Osteoblast (primary cell): ENCODE data around the gene TMC5. TPM values are rescaled to one million over a fixed set of nuclear protein-coding genes. Genes with fewer than 3 reads are reported as not detected.
"Not testable (repeated sequence)": the region's sequence is repeated elsewhere in the genome, so short reads cannot be mapped to it uniquely, and the experiment has no call there.

Source experiments
- DNase-seq: peaks from one replicate; pipeline ENCODE4 v3.0.0; 2011; ENCODE audit warnings: low spot score, mixed read lengths; ENCODE audit not compliant: insufficient read length; ENCODE audit errors: missing footprints
- H2AFZ ChIP-seq: 2 replicates; pipeline ENCODE4 v1.6.0; 2011; ENCODE audit warnings: mild to moderate bottlenecking, low read length
- H3K27ac ChIP-seq: 2 replicates; pipeline ENCODE4 v1.5.1; 2011; ENCODE audit warnings: mild to moderate bottlenecking, low read depth, low read length, moderate library complexity
- H3K27me3 ChIP-seq: 2 replicates; pipeline ENCODE4 v1.6.0; 2012; ENCODE audit warnings: mild to moderate bottlenecking, control low read depth, inconsistent platforms, low read length, moderate library complexity; ENCODE audit not compliant: insufficient read depth
- H3K36me3 ChIP-seq: 2 replicates; pipeline ENCODE4 v1.5.1; 2011; ENCODE audit warnings: mild to moderate bottlenecking, low read length, control low read depth, moderate library complexity; ENCODE audit not compliant: insufficient read depth
- H3K4me1 ChIP-seq: 2 replicates; pipeline ENCODE4 v1.5.1; 2011; ENCODE audit warnings: mild to moderate bottlenecking, low read length, control low read depth, moderate library complexity; ENCODE audit not compliant: insufficient read depth
- H3K4me2 ChIP-seq: 2 replicates; pipeline ENCODE4 v1.6.0; 2011; ENCODE audit warnings: mild to moderate bottlenecking, low read length; ENCODE audit not compliant: insufficient read depth
- H3K4me3 ChIP-seq: fragments of 200-600 bp; sonication (generic); 3 replicates; pipeline ENCODE4 v1.5.1; 2012; ENCODE audit warnings: mild to moderate bottlenecking, low read length, inconsistent platforms; ENCODE audit not compliant: insufficient read depth
- H3K79me2 ChIP-seq: 2 replicates; pipeline ENCODE4 v1.6.0; 2012; ENCODE audit warnings: mild to moderate bottlenecking, low read length, control low read depth, inconsistent platforms; ENCODE audit not compliant: insufficient read depth
- H3K9me3 ChIP-seq: 2 replicates; pipeline ENCODE4 v1.5.1; 2011; ENCODE audit warnings: low read depth, low read length, control low read depth
- H4K20me1 ChIP-seq: 2 replicates; pipeline ENCODE4 v1.6.0; 2012; ENCODE audit warnings: mild to moderate bottlenecking, low read length, control low read depth; ENCODE audit not compliant: insufficient read depth
- CTCF ChIP-seq: IDR thresholded peaks from 2 replicates; pipeline ENCODE4 v1.5.1; 2011; ENCODE audit warnings: mild to moderate bottlenecking, low read depth, low read length, moderate library complexity; ENCODE audit errors: extremely low read depth
- total RNA-seq: library from RNA; depleted of rRNA; stranded (reverse); fragments of >200 nt; gene quantifications from 2 replicates; pipeline ENCODE4 v1.2.3, GENCODE V29; 2012

The TMC5 gene
- total RNA-seq, 1 donor, result under 0.01 TPM

GRCh38 chr16:19528666-19529065, 111.0 kb downstream of the TMC5 start:
- Histone ChIP-seq H3K4me1 (peaks cover 13% of the 10 kb centered on the region), H3K79me2 (peaks cover 34% of the 10 kb centered on the region), H4K20me1 (no peaks in the 10 kb centered on the region), H3K27me3 (no peaks in the 10 kb centered on the region), H3K36me3 (peaks cover 18% of the 10 kb centered on the region), H3K4me2 (no peak overlapping the region), H3K9me3 (no peaks in the 10 kb centered on the region), H2AFZ (no peak overlapping the region), H3K27ac (no peak overlapping the region), H3K4me3 (no peak overlapping the region)
- DNase-seq, result no peak
- no peak for TF ChIP-seq CTCF

GRCh38 chr16:19532601-19533000, 114.9 kb downstream of the TMC5 start:
- Histone ChIP-seq H3K4me3 (no peak overlapping the region), H3K9me3 (no peaks in the 10 kb centered on the region), H3K79me2 (peaks cover 2% of the 10 kb centered on the region), H3K27ac (no peak overlapping the region), H4K20me1 (no peaks in the 10 kb centered on the region), H3K4me1 (no peaks in the 10 kb centered on the region), H2AFZ (no peak overlapping the region), H3K36me3 (peaks cover 36% of the 10 kb centered on the region), H3K27me3 (no peaks in the 10 kb centered on the region), H3K4me2 (no peak overlapping the region)
- TF ChIP-seq CTCF, result no peak
- no peak for DNase-seq

GRCh38 chr16:19540241-19540970, 122.7 kb downstream of the TMC5 start:
- Histone ChIP-seq H3K4me2 (no peak overlapping the region), H3K4me3 (no peak overlapping the region), H3K27me3 (no peaks in the 10 kb centered on the region), H3K27ac (no peak overlapping the region), H3K79me2 (no peaks in the 10 kb centered on the region), H4K20me1 (no peaks in the 10 kb centered on the region), H3K4me1 (no peaks in the 10 kb centered on the region), H3K36me3 (peaks cover 37% of the 10 kb centered on the region), H2AFZ (no peak overlapping the region), H3K9me3 (no peaks in the 10 kb centered on the region)
- TF ChIP-seq CTCF, result no peak
- no peak for DNase-seq

GRCh38 chr16:19542138-19542821, 124.6 kb downstream of the TMC5 start:
- TF ChIP-seq CTCF, result no peak
- peaks cover 23% of the 10 kb centered on the region for H3K36me3 ChIP-seq

GRCh38 chr16:19543278-19543996, 125.8 kb downstream of the TMC5 start:
- not testable (repeated sequence) for H3K4me3 ChIP-seq, H2AFZ ChIP-seq, DNase-seq, H3K4me2 ChIP-seq, H3K27me3 ChIP-seq, H3K79me2 ChIP-seq, H3K27ac ChIP-seq, H4K20me1 ChIP-seq, H3K9me3 ChIP-seq, H3K4me1 ChIP-seq
- peaks cover 22% of the 10 kb centered on the region for H3K36me3 ChIP-seq

More at GRCh38 chr16:19542138-19542821, 124.6 kb downstream of the TMC5 start:
- Histone ChIP-seq H3K4me3 (no peak overlapping the region), H3K4me1 (no peaks in the 10 kb centered on the region), H2AFZ (no peak overlapping the region), H3K27me3 (no peaks in the 10 kb centered on the region), H3K4me2 (no peak overlapping the region), H3K79me2 (no peaks in the 10 kb centered on the region), H3K27ac (no peak overlapping the region), H4K20me1 (no peaks in the 10 kb centered on the region), H3K9me3 (no peaks in the 10 kb centered on the region)
- DNase-seq, result no peak
